DOHH2 (cell line): ENCODE data around the gene NUP50.

Experiments used
- EZH2phosphoT487 ChIP-seq: fragments of 200-600 bp; sonication (generic); IDR thresholded peaks from 2 replicates; pipeline ENCODE4 v1.6.1; 2017; ENCODE audit warnings: borderline replicate concordance, mild to moderate bottlenecking, antibody characterized with exemption, low read length, moderate library complexity, mixed read lengths
- TF ChIP-seq, protein P1 (sequence below): fragments of 200-600 bp; sonication (generic); IDR thresholded peaks from one replicate; pipeline ENCODE4 v1.5.1; 2014; ENCODE audit warnings: antibody characterized with exemption, mild to moderate bottlenecking, low read depth, low read length; ENCODE audit not compliant: poor library complexity, severe bottlenecking

DNA sequence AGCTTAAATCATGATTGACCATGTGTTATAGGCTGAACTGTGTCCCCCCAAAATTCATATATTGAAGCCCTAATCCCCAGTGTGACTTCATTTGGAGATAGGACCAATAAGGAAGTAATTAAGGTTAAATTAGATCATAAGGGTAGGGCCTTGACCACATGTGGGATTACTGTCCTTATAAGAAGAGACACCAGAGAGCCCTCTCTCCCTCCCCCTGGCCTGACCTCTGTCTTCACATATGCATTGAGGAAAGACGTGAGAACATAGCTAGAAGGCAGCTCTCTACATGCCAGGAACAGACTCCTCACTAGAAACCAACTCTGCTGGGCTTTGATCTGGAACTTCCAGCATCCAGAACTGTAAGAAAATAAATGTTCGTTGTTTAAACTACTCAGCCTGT lies 13.6 kb upstream of the NUP50 start:
- TF ChIP-seq, protein P1, sequence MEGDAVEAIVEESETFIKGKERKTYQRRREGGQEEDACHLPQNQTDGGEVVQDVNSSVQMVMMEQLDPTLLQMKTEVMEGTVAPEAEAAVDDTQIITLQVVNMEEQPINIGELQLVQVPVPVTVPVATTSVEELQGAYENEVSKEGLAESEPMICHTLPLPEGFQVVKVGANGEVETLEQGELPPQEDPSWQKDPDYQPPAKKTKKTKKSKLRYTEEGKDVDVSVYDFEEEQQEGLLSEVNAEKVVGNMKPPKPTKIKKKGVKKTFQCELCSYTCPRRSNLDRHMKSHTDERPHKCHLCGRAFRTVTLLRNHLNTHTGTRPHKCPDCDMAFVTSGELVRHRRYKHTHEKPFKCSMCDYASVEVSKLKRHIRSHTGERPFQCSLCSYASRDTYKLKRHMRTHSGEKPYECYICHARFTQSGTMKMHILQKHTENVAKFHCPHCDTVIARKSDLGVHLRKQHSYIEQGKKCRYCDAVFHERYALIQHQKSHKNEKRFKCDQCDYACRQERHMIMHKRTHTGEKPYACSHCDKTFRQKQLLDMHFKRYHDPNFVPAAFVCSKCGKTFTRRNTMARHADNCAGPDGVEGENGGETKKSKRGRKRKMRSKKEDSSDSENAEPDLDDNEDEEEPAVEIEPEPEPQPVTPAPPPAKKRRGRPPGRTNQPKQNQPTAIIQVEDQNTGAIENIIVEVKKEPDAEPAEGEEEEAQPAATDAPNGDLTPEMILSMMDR: no peak
- no peak for TF ChIP-seq EZH2phosphoT487
